GM12878 (cell line): ENCODE measurements around the gene RPL32. TPM values are rescaled to one million over a fixed set of nuclear protein-coding genes. Genes with fewer than 3 reads are reported as not detected.
A peak's percentile ranks its signal among the peaks of the same experiment; 100 is the strongest.
"Not testable (repeated sequence)": the region's sequence is repeated elsewhere in the genome, so short reads cannot be mapped to it uniquely, and the experiment has no call there.

Experiments
- ATAC-seq: fragments of 200-7000 bp; cut with Tn5 transposase; 3 replicates; pipeline ENCODE4 v1.9.1; 2020; ENCODE audit warnings: mild to moderate bottlenecking, moderate library complexity
- BruUV-seq: library from RNA; stranded (reverse); fragments of 400-500 nt; replicated peaks from 2 replicates; lab custom pipeline; 2021; lab: Mats Ljungman, UMichigan
- CTCF ChIA-PET: fragments of 300-600 bp; sonication (Branson Sonifier 250); formaldehyde crosslinking; extraction: SDS; loops from one replicate; lab custom pipeline; 2021; ENCODE audit warnings: inconsistent platforms; lab: Yijun Ruan, JAX
- POLR2A ChIA-PET: fragments of 350-600 bp; formaldehyde crosslinking; extraction: SDS; loops from one replicate; lab custom pipeline; 2021; ENCODE audit warnings: inconsistent platforms; lab: Charles Lee
- RAD21 ChIA-PET: fragments of 300-600 bp; sonication (Branson Sonifier 250); formaldehyde crosslinking; loops from one replicate; lab custom pipeline; 2023; ENCODE audit warnings: antibody characterized with exemption; ENCODE audit not compliant: unreplicated experiment; lab: Charles Lee
- SMC1A ChIA-PET: fragments of 300-600 bp; sonication (Branson Sonifier 250); formaldehyde crosslinking; loops from one replicate; lab custom pipeline; 2023; ENCODE audit not compliant: unreplicated experiment, uncharacterized antibody; lab: Charles Lee
- DNase-seq: peaks from one replicate; pipeline ENCODE4 v3.0.0-alpha.2; 2011; ENCODE audit warnings: low read depth, low spot score
- FAIRE-seq: peaks from 3 replicates; lab custom pipeline; 2011; peaks lifted over from hg19 to GRCh38; lab: Jason Lieb, UNC
- H2AFZ ChIP-seq: 2 replicates; pipeline ENCODE4 v1.6.0; 2011; ENCODE audit warnings: low read depth, low read length, control low read depth; ENCODE audit not compliant: control insufficient read depth
- H3K27ac ChIP-seq: 2 replicates; pipeline ENCODE4 v1.5.1; 2011; ENCODE audit warnings: control low read depth; ENCODE audit not compliant: control insufficient read depth, insufficient read depth
- H3K27me3 ChIP-seq, 2 experiments: replicated peaks in 1 of 2; 2 replicates each; pipeline versions ENCODE4 v1.6.0 to v1.6.1; 2011; ENCODE audit warnings: low read length in 1 of 2; ENCODE audit not compliant: control insufficient read depth in 2 of 2, insufficient read depth in 2 of 2
- H3K36me3 ChIP-seq, 2 experiments: 2 replicates each; pipeline ENCODE4 v1.5.1; 2011; ENCODE audit warnings: low read length in 1 of 2; ENCODE audit not compliant: control insufficient read depth in 2 of 2, insufficient read depth in 2 of 2
- H3K4me1 ChIP-seq: 2 replicates; pipeline ENCODE4 v1.6.1; 2011; ENCODE audit warnings: mild to moderate bottlenecking, low read length, moderate library complexity, mixed read lengths; ENCODE audit not compliant: control insufficient read depth, insufficient read depth
- H3K4me2 ChIP-seq: 2 replicates; pipeline ENCODE4 v1.6.0; 2011; ENCODE audit warnings: control low read depth; ENCODE audit not compliant: control insufficient read depth, insufficient read depth
- H3K4me3 ChIP-seq: fragments of 200-600 bp; sonication (generic); 2 replicates; pipeline ENCODE4 v1.5.1; 2016
- H3K79me2 ChIP-seq: 2 replicates; pipeline ENCODE4 v1.6.0; 2011; ENCODE audit warnings: low read length; ENCODE audit not compliant: control insufficient read depth, insufficient read depth
- H3K9ac ChIP-seq: 2 replicates; pipeline ENCODE4 v1.8.0; 2011; ENCODE audit warnings: low read length, control low read depth, mixed read lengths; ENCODE audit not compliant: control insufficient read depth, insufficient read depth
- H3K9me3 ChIP-seq: replicated peaks from 3 replicates; pipeline ENCODE4 v1.5.1; 2011; ENCODE audit warnings: mild to moderate bottlenecking, low read length; ENCODE audit not compliant: control insufficient read depth, insufficient read depth
- H4K20me1 ChIP-seq: 2 replicates; pipeline ENCODE4 v1.6.0; 2011; ENCODE audit not compliant: control insufficient read depth, insufficient read depth
- MEF2B ChIP-seq: fragments of 450-650 bp; IDR thresholded peaks from 2 replicates; pipeline ENCODE4 v1.6.1; 2018; ENCODE audit warnings: mild to moderate bottlenecking, moderate library complexity; ENCODE audit not compliant: partially characterized antibody, poor library complexity, severe bottlenecking
- NR2C1 ChIP-seq: fragments of 450-650 bp; IDR thresholded peaks from 2 replicates; pipeline ENCODE4 v1.6.1; 2017; ENCODE audit warnings: antibody characterized with exemption, mild to moderate bottlenecking, moderate library complexity
- NR2F1 ChIP-seq: fragments of 450-650 bp; conservative IDR thresholded peaks from 2 replicates; pipeline ENCODE4 v1.6.1; 2017; ENCODE audit warnings: mild to moderate bottlenecking
- STAT3 ChIP-seq: IDR thresholded peaks from 2 replicates; pipeline ENCODE4 v1.6.1; 2011; ENCODE audit warnings: low read depth, low read length, improper control_type of control experiment
- YY1 ChIP-seq: IDR thresholded peaks from 2 replicates; pipeline ENCODE4 v1.6.1; 2011; ENCODE audit warnings: low read depth, mild to moderate bottlenecking, low read length
- WGBS: methylation state at CpG from one replicate; pipeline ENCODE4 v1.1.6; 2016; ENCODE audit warnings: low lambda C conversion rate; ENCODE audit not compliant: insufficient replicate concordance, insufficient coverage; ENCODE audit errors: missing lambda C conversion rate; 5-methylcytosine and 5-hydroxymethylcytosine counted together
- in situ Hi-C: fragments of 300-500 bp; cut with MboI; formaldehyde crosslinking; loops from 9 replicates; pipeline ENCODE4 v1.14.3; 2018; ENCODE audit warnings: mixed read lengths
- intact Hi-C: fragments of 100-400 bp; cut with micrococcal nuclease; formaldehyde crosslinking; loops from one replicate; pipeline ENCODE4 v1.14.2; 2022; ENCODE audit not compliant: unreplicated experiment
- polyA plus RNA-seq, 11 experiments: library from polyadenylated mRNA; depleted of rRNA in 4 of 11; unstranded in 6 of 11; stranded (reverse) in 5 of 11; fragments of >200 nt; fragmentation: Nextera tagmentation in 4 of 11; fragmentation: Illumina TruSeq in 1 of 11; extraction: Ambion mirVana in 4 of 11; extraction: Trizol in 1 of 11; gene quantifications; 1 replicate in 1 of 11; 2 replicates in 10 of 11; pipeline versions ENCODE4 v1.2.1 to v1.2.3, GENCODE V29; 2011 to 2016; ENCODE audit warnings: inconsistent platforms in 2 of 11, missing spikeins in 2 of 11, low read depth in 1 of 11
- total RNA-seq, 4 experiments: library from RNA; depleted of rRNA in 3 of 4; stranded (reverse); fragments of >200 nt in 3 of 4; fragmentation: Illumina TruSeq in 1 of 4; extraction: Trizol in 1 of 4; gene quantifications; 2 replicates each; pipeline versions ENCODE4 v1.2.1 to v1.2.3, GENCODE V29; 2013 to 2021

Gene RPL32
- total and polyA plus RNA-seq, 10 of the 15 experiments (the other 5 are each of a cell fraction or from before 2014, with no cell fraction given): 1,533 to 5,147 (median 3,350) TPM

GRCh38 chr3:12840591-12841148 lies 695 bp downstream of the RPL32 start:
- Histone ChIP-seq H3K4me2 (peak overlapping the region; percentile 98), H3K4me1 (peaks cover 8% of the 10 kb centered on the region; the same call in 1 of the 2 replicates), H3K27me3 (no peaks in the 10 kb centered on the region), H3K9me3 (no peaks in the 10 kb centered on the region), H3K36me3 (peaks cover 23 to 40% of the 10 kb centered on the region in 2 experiments), H3K9ac (peak overlapping the region; percentile 99), H3K79me2 (peaks cover 51% of the 10 kb centered on the region), H4K20me1 (peaks cover 16% of the 10 kb centered on the region), H3K27ac (peak overlapping the region; percentile 90), H3K4me3 (peak overlapping the region; percentile 98), H2AFZ (peak overlapping the region; percentile 94)
- intact Hi-C loops (loop anchor here (5.0 kb wide), 1 partner anchor 283 kb away; the partner anchor contains the start of gene MKRN2), in situ Hi-C loops (no loop called here)
- ChIA-PET POLR2A (interaction anchor here (1.0 to 1.8 kb wide), 2 partner anchors 18 to 126 kb away, joined by 3 to 5 read pairs; no protein-coding TSS in a partner anchor), SMC1A (interaction anchor here (1.0 to 2.4 kb wide), 5 partner anchors 8 to 611 kb away, joined by 3 to 12 read pairs (median 4); no protein-coding TSS in a partner anchor), CTCF (interaction anchor here (0.6 to 4.4 kb wide), 18 partner anchors 8 to 705 kb away, joined by 3 to 27 read pairs (median 10); no protein-coding TSS in a partner anchor), RAD21 (interaction anchor here (0.5 to 2.1 kb wide), 4 partner anchors 34 to 54 kb away, joined by 3 to 6 read pairs (median 4); no protein-coding TSS in a partner anchor)
- no TSS peak for BruUV-seq
- FAIRE-seq (no peak), ATAC-seq (peak; percentile 55), DNase-seq (no peak)
- WGBS: 1% methylated on average over 18 of the region's 18 CpGs
- TF ChIP-seq STAT3 (no peak), MEF2B (peak; percentile 54)

- Histone ChIP-seq H3K4me3 (peak overlapping the region; percentile 98), H3K4me2 (peak overlapping the region; percentile 98), H3K27ac (peak overlapping the region; percentile 90), H4K20me1 (peaks cover 16% of the 10 kb centered on the region), H3K79me2 (peaks cover 51% of the 10 kb centered on the region), H3K9ac (peak overlapping the region; percentile 99), H3K36me3 (peaks cover 26 to 45% of the 10 kb centered on the region in 2 experiments)
- CTCF ChIA-PET: interaction anchor here (1.2 to 4.4 kb wide), 6 partner anchors 11 to 705 kb away, joined by 4 to 17 read pairs (median 12); no protein-coding TSS in a partner anchor
- ATAC-seq, in situ Hi-C loops, RAD21 ChIA-PET, H3K4me1 ChIP-seq, H3K9me3 ChIP-seq, FAIRE-seq, BruUV-seq, DNase-seq, H2AFZ ChIP-seq, H3K27me3 ChIP-seq: not testable (repeated sequence)
- 4% methylated on average over 10 of the region's 10 CpGs for WGBS
- SMC1A ChIA-PET: interaction anchor here (1.0 kb wide), 1 partner anchor 28 kb away, joined by 4 read pairs; no protein-coding TSS in a partner anchor
- POLR2A ChIA-PET: interaction anchor here (1.0 kb wide), 1 partner anchor 126 kb away, joined by 3 read pairs; no protein-coding TSS in a partner anchor
- TF ChIP-seq NR2C1 (0 out of 2 replicates have a peak, but pooled peaks have one; percentile 38), NR2F1 (peak; percentile 42; the same call in 1 of the 2 replicates), YY1 (peak; percentile 55)
- intact Hi-C loops: loop anchor here (5.0 kb wide), 1 partner anchor 283 kb away; the partner anchor contains the start of gene MKRN2
Measured at GRCh38 chr3:12840148-12840547, 1.2 kb downstream of the RPL32 start.
